GM19452 (cell line): ENCODE results near the gene MSLN.

Experiments used
- ATAC-seq: cut with Tn5 transposase; IDR thresholded peaks from one replicate; pipeline ENCODE4 v1.9.1; 2021; ENCODE audit not compliant: unreplicated experiment

Gene MSLN

DNA sequence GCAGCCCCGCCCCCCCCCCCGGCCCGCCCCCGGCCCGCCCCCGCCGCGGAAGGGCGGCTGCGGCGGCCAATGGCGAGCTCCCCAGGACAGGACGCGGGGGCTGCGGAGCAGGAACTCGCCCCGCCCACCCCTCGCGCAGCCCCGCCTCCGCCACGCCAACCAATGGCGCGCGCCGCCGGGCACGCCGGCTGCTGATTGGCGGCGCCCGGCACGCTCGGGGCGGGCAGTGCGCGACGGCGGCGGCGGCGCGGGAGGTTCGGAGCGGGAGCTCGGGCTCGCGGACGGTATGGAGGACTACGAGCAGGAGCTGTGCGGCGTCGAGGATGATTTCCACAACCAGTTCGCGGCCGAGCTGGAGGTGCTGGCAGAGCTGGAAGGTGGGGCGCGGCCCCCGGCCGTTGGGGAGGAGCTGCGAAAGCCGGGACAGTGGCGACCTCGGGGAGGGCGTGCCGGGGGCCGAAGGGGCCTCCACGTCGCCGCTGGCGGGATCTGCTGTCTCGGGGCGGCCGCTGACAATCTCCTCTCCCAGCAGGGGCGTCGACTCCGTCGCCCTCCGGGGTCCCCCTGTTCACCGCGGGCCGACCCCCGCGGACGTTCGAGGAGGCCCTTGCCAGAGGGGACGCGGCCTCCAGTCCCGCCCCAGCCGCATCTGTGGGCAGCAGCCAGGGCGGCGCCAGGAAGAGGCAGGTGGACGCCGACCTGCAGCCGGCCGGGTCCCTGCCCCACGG, 28.0 kb downstream of the MSLN start, which contains the start of gene CHTF18:
Gene CHTF18 (plus strand): TSS at position 222 of the 728 bp plus-strand sequence. CDS start 65 bp downstream, at position 287.
- peak; percentile 68 for ATAC-seq

DNA sequence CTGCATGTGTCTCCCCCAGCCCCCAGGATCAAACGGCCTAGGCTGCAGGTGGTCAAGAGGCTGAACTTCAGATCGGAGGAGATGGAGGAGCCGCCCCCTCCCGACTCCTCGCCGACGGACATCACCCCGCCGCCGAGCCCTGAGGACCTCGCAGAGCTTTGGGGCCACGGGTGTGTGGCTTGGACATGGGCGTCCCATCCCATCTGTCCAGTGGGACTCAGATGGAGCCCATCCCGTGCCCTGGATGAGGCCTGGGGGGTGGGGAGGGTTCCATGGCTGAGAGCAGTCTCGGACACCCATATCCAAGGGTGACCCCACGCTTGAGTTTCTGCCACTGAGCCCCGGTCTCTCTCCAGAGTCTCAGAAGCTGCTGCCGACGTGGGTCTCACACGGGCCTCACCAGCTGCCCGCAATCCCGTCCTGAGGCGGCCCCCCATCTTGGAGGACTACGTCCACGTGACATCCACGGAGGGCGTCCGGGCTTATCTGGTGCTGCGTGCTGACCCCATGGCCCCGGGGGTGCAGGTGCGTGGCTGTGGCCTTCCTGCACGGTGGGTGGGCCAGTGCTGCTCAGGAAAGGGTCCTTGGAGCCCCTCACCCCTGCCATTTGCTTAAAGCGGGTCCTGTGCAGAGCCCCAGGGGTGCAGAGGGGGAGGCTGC, 28.8 kb downstream of the MSLN start:
- no peak for ATAC-seq

DNA sequence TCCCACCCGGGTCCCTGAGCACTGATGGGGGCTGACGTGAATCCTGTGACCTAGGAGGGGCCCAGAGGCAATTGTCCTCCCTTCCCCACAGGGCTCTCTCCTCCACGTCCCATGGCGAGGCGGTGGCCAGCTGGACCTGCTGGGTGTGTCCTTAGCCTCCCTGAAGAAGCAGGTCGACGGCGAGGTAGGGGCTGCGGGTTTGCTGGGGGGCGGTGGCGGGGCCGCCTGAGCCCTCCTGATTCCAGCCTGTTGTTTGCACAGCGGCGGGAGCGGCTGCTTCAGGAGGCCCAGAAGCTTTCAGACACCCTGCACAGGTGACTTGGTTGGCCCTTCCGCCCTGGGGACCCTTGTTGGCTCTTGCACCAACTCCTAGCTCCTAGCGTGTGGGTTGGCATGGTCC, 29.6 kb downstream of the MSLN start:
- ATAC-seq = no peak

DNA sequence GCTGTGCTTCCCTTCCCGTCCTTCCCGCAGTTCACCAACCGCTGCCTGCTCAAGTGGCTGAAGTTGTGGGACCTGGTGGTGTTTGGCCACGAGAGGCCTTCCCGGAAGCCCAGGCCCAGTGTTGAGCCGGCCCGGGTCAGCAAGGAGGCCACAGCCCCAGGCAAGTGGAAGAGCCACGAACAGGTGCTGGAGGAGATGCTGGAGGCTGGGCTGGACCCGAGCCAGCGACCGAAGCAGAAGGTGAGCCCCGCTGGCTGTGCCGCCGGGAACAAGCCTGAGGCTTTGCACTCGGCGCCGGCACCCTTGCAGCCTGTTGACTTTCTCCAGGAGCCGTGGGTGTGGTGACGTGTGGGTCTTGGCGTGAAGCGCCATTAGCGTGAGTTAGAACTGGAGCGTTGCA, 30.6 kb downstream of the MSLN start:
- no peak for ATAC-seq

DNA sequence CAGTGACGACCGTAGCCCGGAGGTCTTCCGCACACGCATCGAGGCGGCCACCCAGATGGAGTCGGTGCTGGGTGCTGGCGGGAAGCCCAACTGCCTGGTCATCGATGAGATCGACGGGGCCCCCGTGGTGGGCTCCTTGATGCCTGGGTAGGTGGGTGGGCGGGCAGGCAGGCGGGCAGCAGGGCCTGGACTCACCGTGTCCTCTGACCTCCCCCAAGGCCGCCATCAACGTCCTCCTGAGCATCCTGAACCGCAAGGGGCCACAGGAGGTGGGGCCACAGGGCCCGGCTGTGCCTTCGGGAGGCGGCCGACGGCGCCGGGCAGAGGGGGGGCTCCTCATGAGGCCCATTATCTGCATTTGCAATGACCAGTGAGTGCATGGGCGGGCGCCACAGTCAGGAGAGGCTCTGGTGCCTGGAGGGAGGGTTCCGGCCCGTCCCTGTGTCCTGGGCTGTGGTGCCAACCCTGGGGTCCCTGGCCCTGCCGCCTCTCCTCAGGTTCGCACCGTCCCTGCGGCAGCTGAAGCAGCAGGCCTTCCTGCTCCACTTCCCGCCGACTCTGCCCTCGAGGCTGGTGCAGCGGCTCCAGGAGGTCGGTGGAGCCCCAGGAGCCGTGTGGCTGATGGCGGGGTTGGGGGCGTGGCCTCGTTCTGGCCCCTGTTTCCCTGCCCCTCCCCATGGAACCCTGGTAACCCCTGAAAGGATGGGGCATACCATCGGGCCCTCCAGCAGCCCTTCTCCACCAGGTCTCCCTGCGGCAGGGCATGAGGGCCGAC, 31.9 kb downstream of the MSLN start:
- no peak for ATAC-seq

DNA sequence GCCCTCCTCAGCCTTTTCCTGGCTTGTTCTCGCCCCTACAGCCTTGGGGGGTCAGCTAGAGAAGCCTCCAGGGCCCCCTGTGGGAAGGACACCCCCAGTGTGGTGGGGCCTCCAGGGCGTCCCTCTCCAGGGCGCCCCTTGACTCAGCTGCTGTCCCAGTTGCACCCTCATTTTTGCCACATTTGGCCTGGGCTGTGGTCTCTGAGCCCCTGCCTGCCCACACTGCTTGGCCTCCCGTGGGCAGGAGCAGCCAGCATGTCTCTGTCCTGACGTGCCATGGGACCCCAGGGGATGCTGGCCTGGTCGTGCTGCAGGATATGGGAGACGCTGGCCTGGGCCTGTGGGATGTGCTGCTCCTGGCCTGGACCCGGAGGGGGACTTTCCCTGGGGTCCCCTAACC, 32.9 kb downstream of the MSLN start:
- ATAC-seq = no peak

DNA sequence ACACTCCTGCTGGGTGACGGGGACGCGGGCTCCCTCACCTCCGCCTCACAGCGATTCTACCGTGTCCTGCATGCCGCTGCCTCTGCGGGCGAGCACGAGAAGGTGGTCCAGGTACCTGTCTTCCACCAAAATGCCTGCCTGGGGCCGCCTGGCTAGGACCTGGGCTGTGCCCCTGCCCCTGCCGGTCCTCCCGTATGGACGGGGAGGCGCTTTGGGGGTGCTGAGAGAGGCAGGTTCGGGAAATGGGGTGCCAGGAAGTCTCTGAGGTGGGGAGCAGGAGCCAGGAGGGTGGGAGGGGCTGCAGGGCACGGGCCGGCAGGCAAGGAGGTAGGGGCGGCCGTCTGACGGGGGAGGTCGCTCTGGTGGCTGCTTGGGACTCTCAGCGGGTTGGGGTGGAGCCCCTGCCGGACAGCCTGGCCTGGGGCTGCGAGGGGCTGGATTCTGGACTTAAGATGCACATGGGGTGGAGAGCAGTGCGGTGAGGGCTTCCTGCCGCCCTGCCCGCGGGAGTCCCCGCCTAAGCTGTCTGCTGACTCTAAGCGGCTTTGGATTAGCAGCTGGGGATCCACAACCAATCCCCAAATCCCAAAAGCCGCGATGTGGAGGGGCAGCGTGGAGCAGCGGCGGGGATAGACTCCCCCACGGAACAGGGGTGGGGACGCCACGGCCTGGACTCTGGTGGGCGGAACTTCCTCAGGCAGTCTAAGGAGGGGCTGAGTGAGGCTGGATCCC, 33.7 kb downstream of the MSLN start:
- ATAC-seq = no peak

DNA sequence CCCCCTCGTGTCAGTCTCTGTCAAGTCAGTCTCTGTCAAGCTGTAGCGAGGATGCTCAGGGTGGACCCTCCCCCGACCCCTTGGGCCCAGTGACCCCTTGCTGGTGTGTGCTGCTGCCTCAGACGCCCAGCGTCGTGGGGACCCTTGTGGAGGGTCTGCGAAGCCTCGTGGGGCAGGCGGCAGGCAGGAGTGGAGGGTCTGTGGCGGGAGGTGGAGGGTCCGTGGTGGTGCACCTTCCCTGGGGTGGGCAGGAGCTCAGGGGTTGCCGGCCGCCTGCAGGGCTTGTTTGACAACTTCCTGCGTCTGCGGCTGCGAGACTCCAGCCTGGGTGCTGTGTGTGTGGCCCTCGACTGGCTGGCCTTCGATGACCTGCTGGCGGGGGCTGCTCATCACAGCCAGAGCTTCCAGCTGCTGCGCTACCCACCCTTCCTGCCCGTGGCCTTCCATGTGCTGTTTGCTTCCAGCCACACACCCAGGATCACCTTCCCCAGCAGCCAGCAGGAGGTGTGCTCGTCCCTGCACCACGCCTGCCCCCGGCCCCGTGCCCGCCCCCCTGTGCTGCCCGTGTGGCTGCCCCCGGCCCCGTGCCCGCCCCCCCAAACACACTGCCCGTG, 34.4 kb downstream of the MSLN start:
- ATAC-seq = no peak

DNA sequence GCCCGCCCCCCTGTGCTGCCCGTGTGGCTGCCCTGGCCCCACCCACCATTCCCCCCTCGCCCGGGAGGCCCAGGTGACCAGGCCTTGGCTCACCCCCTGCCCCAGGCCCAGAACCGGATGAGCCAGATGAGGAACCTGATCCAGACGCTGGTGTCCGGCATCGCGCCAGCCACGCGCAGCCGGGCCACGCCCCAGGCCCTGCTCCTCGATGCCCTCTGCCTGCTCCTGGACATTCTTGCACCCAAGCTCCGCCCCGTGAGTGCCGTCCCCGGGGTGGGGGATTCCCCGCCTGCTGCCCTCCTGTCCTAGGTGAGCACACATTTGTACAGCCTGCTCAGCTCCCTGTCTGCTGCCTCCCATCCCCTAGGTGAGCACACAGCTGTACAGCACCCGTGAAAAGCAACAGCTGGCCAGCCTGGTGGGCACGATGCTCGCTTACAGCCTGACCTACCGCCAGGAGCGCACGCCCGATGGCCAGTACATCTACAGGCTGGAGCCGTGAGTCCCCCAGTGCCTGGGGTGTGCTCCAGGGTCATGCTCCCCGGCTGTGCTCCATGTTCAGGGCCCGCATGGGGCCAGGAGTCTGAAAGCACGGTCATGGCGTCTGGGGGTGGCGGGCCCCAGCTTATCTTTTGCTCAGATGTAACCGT, 35.2 kb downstream of the MSLN start:
- ATAC-seq = no peak

DNA sequence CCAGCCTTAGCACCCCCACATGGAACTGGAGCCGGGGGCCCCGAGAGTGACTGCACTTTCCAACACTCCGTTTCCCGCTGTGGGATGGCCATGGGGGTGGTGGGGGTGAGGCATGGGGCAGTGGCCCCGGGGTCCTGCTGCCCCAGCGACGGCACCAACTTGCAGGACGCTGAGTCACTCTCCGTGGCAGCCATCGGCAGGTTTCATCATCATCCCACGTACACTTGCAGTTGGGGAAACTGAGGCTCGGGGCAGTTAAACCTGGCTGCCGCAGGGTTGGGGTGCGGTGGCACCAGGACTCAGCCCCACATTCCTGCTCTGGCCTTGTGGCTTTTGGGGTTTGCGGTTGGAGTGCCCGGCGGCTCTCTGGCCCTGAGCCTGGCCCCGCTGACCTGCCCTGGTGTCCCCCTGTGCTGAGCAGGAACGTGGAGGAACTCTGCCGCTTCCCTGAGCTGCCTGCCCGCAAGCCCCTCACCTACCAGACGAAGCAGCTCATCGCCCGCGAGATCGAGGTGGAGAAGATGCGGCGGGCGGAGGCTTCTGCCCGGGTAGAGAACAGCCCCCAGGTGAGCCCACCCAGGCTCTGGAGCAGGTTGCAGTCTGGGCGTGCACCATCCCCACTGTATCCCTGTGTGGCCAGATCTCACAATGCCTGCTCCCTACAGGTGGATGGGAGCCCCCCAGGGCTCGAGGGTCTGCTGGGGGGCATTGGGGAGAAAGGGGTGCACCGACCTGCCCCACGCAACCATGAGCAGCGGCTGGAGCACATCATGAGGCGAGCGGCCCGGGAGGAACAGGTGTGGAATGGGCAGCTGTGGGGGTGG, 36.0 kb downstream of the MSLN start:
- no peak for ATAC-seq

DNA sequence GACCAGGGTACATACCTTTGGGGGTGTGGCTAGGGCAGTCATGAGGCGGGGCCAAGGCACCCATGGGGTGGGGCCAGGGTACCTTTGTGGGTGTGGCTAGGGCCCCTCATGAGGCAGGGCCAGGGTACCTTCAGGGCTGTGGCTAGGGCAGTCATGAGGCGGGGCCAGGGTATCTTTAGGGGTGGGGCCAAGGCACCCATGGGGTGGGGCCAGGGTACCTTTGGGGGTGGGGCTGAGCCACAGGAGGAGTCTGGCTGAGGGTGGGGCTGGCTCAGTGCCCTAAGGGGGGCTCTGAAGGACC, 36.5 kb downstream of the MSLN start:
- ATAC-seq = no peak

DNA sequence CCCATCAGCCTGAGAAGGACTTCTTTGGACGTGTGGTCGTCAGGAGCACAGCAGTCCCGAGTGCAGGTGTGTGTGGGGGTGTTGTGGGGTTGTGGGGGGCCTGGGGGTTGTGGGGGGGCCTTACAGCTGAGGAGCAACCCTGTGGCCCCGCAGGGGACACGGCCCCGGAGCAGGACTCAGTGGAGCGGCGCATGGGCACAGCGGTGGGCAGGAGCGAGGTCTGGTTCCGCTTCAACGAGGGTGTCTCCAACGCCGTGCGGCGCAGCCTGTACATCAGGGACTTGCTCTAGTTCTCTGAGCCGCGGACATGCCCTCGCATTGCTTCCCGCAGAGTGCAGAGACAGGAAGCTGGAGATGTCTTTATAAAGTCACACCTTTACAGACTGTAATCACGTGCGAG, 37.2 kb downstream of the MSLN start:
- no peak for ATAC-seq

DNA sequence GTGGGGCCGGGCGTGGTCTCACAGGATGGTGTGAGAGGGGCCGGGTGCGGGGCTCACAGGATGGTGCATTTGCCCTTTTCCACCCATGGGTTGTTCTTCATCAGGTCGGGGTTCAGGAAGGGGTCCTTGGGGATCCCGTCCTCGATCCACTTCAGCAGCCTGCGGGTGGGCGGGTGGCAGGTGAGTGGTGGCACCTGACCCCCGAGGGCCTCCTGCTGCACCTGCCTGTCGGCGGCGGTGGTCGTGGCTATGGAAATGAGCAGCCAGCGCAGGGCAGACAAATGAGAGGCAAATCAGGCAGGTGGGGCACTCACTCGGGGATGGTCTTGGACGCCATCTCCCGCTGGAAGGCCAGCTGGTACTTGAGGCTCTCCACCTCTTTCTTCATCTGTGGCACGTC, 38.1 kb downstream of the MSLN start:
- ATAC-seq = no peak

DNA sequence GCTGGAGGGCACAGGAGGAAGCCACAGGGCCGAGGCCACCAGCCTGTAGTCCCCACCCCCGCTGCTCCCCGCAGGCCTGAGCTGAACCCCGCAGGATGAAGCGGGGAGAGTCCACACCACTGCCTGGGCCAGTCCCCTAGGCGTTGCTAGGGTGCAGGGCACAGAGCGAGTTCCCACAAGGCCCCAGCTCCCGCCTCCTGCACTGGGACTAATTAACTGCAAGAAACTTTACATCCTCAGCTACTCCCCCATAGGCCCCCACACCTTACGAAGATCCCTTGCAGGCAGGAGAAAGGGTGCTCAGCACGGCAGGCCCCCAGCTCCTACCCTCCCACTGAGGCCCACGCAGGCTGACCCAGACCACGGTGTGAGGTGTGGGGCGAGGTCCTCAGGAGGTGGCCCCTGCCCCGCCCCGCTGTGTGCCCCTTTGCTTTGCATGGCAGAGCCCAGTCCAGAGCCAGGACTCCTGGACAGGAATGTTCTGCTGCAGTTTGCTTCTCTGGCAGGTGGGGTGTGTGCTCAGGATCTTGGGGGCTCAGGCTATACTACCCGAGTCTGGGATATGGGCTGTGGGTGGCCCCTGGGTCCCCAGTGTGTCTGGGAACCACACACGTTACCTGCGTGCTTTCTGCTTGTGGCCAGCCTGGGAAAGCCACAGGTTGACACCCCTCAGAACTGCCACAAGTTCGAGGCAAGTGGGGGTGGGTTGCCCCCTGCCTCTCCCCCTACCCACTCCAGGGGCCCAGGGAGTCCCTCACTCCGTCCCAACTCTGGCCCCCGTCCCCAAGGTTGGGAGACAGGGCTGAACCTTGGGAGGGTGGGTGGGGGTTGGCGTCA, 38.8 kb downstream of the MSLN start:
- no peak for ATAC-seq

DNA sequence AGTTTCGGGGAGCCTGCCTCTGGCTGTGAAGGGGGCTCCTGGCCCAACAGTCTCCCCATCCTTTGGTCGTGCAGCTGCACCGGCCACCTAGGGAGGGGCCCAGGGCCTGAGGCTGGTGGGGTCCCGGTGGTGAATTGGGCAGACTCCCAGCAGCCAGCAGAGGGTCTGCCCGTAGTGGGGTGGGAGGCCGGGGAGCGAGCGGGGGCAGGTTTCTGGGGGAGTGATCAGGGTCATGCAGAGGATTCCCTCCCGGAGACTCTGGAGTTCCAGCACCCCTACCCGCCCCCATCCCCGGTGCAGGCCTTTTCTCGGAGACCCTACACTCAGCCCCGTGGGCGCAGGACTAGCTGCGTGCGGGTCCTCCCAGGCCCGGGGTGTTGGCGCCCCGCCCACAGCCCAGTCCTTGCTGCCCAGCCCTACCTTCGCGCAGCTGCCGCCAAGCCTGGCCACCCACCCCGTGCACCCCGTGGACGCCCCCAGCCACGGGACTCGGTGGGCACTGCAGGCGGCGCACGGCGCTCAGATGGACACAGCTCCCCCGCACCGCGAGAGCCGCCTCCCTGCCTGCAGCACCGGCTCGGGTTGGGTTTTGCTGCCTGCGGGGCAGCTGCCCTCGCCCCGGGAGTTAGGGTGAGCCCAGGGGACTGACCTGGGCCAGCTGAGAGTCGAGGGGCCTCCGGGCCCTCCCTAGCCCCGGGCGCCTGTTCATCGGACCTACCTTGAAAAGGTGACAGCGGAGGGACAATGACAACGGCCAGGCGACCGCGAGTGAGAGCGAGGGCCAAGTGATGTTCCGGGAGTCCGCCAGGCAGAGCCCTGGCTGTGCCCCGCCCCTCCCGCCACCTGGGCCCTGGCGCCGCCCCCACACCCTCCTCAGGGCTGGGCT, 39.7 kb downstream of the MSLN start, which contains the start of gene GNG13:
Gene GNG13 (minus strand): TSS at position 787 of the 886 bp plus-strand sequence. CDS start 1,657 bp downstream, outside the sequence.
- no peak for ATAC-seq

DNA sequence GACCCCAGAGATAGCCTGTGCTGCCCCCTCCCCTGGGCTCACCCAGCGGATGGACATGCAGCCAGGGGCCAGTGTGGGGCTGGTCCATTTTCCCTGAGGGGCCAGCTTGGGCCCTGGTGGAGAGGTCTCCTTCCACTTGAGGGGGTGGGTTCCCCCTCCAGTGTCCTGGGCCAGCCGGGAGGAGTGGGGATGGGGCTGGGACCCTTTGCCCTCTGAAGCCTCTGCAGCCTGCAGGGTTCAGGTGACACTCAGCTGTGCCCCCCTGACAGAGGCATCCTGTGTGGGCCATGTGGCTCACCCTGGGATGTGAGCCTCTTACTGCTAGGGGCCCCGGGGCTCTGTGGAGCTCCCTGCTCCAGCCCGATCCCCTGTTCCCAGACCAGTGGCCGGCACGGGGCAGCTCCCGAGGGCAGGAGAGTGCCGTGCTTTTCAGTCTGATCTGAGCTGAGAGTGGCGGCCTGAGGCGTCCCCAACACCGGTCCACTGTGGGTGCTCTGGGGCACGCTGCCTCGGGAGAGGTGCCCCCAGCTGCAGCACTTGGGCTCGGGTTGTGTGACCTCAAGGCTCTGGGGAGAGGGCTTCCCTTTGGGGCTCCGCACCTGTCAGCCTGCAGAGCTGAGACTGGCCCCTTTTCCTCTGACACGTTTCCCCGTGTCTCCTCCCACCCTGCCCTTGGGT, 40.4 kb downstream of the MSLN start:
- no peak for ATAC-seq
